Smooth muscle cell (in vitro differentiated cells): ENCODE data around the gene NAP1L4. TPM values are rescaled to one million over a fixed set of nuclear protein-coding genes. Genes with fewer than 3 reads are reported as not detected.

Source experiments
- DNase-seq: peaks from one replicate; lab custom pipeline; 2025; ENCODE audit not compliant: unreplicated experiment; lab: John Stamatoyannopoulos, UW
- H2AFZ ChIP-seq: fragments of 200-600 bp; sonication (generic); 2 replicates; pipeline ENCODE4 v1.6.0; 2016; ENCODE audit warnings: antibody characterized with exemption, low read depth, mild to moderate bottlenecking
- H3F3A ChIP-seq: fragments of 200-600 bp; sonication (generic); 2 replicates; pipeline ENCODE4 v1.6.0; 2017; ENCODE audit warnings: antibody characterized with exemption, low read depth
- H3K27ac ChIP-seq: fragments of 200-600 bp; sonication (generic); 2 replicates; pipeline ENCODE4 v1.5.1; 2016; ENCODE audit warnings: low read depth, mild to moderate bottlenecking
- H3K27me3 ChIP-seq: fragments of 200-600 bp; sonication (generic); 2 replicates; pipeline ENCODE4 v1.6.1; 2016; ENCODE audit warnings: low read depth, mild to moderate bottlenecking
- H3K36me3 ChIP-seq: fragments of 200-600 bp; sonication (generic); 2 replicates; pipeline ENCODE4 v1.5.1; 2016; ENCODE audit warnings: low read depth
- H3K4me1 ChIP-seq: fragments of 200-600 bp; sonication (generic); 2 replicates; pipeline ENCODE4 v1.5.1; 2016; ENCODE audit warnings: low read depth
- H3K4me2 ChIP-seq: fragments of 200-600 bp; sonication (generic); 2 replicates; pipeline ENCODE4 v1.6.0; 2016; ENCODE audit warnings: mild to moderate bottlenecking
- H3K4me3 ChIP-seq: fragments of 200-600 bp; sonication (generic); 2 replicates; pipeline ENCODE4 v1.5.1; 2016; ENCODE audit warnings: mild to moderate bottlenecking
- H3K79me2 ChIP-seq: fragments of 200-600 bp; sonication (generic); 2 replicates; pipeline ENCODE4 v1.6.0; 2016; ENCODE audit warnings: low read depth, mild to moderate bottlenecking
- H3K9ac ChIP-seq: fragments of 200-600 bp; sonication (generic); 2 replicates; pipeline ENCODE4 v1.6.0; 2016; ENCODE audit warnings: low read depth
- H3K9me3 ChIP-seq: fragments of 200-600 bp; sonication (generic); replicated peaks from 2 replicates; pipeline ENCODE4 v1.5.1; 2016; ENCODE audit warnings: low read depth
- H4K20me1 ChIP-seq: fragments of 200-600 bp; sonication (generic); 2 replicates; pipeline ENCODE4 v1.6.0; 2016; ENCODE audit warnings: low read depth
- CTCF ChIP-seq: fragments of 200-600 bp; sonication (generic); IDR thresholded peaks from 2 replicates; pipeline ENCODE4 v1.5.1; 2017; ENCODE audit warnings: borderline replicate concordance, mild to moderate bottlenecking, antibody characterized with exemption; ENCODE audit not compliant: insufficient read depth, poor library complexity, severe bottlenecking
- WGBS: methylation state at CpG from one replicate; pipeline ENCODE4 v1.1.7; 2016; ENCODE audit warnings: low lambda C conversion rate; 5-methylcytosine and 5-hydroxymethylcytosine counted together
- polyA plus RNA-seq: library from polyadenylated mRNA; unstranded; fragments of >200 nt; fragmentation: Nextera tagmentation; extraction: Ambion mirVana; gene quantifications from 2 replicates; pipeline ENCODE4 v1.2.1, GENCODE V29; 2016
- total RNA-seq: library from RNA; depleted of rRNA; stranded (reverse); fragments of >200 nt; gene quantifications from 2 replicates; pipeline ENCODE4 v1.2.3, GENCODE V29; 2014

NAP1L4 gene
- total and polyA plus RNA-seq, 2 experiments from 2014 or later: 63.1 to 95.0 TPM

- Histone ChIP-seq H4K20me1 (peaks cover 33% of the 10 kb centered on the region), H3K27me3 (no peaks in the 10 kb centered on the region), H3K4me2 (no peak overlapping the region), H2AFZ (no peak overlapping the region), H3K27ac (no peak overlapping the region), H3K9ac (no peak overlapping the region), H3K36me3 (peaks cover 14% of the 10 kb centered on the region), H3K4me1 (no peaks in the 10 kb centered on the region), H3K4me3 (no peak overlapping the region), H3F3A (no peaks in the 10 kb centered on the region), H3K79me2 (peaks cover 4% of the 10 kb centered on the region), H3K9me3 (no peaks in the 10 kb centered on the region)
- DNase-seq: no peak
- WGBS: 96% methylated on average over 11 of the region's 11 CpGs
- TF ChIP-seq CTCF: no peak
Measured at GRCh38 chr11:3016861-3017260, 24.7 kb upstream of the NAP1L4 start.

- no peak for TF ChIP-seq CTCF
Measured at GRCh38 chr11:3015796-3016195, 23.7 kb upstream of the NAP1L4 start.

DNA sequence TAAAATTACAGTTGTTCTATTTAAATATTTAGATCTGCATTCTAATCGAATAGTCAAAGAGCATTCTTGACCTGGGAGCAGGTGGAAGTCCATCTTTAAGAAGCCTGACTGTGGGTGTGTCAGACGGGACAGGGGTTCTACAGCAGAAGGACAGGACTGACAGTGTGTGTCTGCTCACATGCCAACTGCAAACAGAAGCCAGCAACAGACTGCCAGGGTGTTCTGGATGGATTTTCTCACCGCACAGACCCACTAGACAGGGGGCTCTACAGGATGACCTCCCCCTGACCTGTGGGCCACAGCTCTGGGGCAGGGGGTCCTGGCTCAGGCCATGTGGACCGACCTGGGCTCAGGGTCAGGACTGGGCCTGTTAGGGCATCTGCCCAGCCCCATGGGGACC is 22.8 kb upstream of the NAP1L4 start:
- H3K9me3 ChIP-seq: no peaks in the 10 kb centered on the region
- 94% methylated on average over 4 of the region's 4 CpGs for whole genome bisulfite sequencing
- H3K36me3 ChIP-seq: peaks cover 14% of the 10 kb centered on the region
- peaks cover 4% of the 10 kb centered on the region for H3K79me2 ChIP-seq
- no peaks in the 10 kb centered on the region for H3F3A ChIP-seq
- DNase-seq: no peak
- H3K4me1 ChIP-seq: no peaks in the 10 kb centered on the region
- H3K4me2 ChIP-seq: no peak overlapping the region
- H3K9ac ChIP-seq: no peak overlapping the region
- H3K27me3 ChIP-seq: no peaks in the 10 kb centered on the region
- no peak overlapping the region for H3K27ac ChIP-seq
- no peak overlapping the region for H3K4me3 ChIP-seq
- H4K20me1 ChIP-seq: peaks cover 19% of the 10 kb centered on the region
- H2AFZ ChIP-seq: no peak overlapping the region
- TF ChIP-seq CTCF: no peak

More at GRCh38 chr11:3015796-3016195, 23.7 kb upstream of the NAP1L4 start:
- peaks cover 23% of the 10 kb centered on the region for H4K20me1 ChIP-seq
- H3K27me3 ChIP-seq: no peaks in the 10 kb centered on the region
- H2AFZ ChIP-seq: no peak overlapping the region
- WGBS: 93% methylated on average over 10 of the region's 10 CpGs
- H3K9ac ChIP-seq: no peak overlapping the region
- H3K9me3 ChIP-seq: no peaks in the 10 kb centered on the region
- H3K36me3 ChIP-seq: peaks cover 14% of the 10 kb centered on the region
- no peak overlapping the region for H3K27ac ChIP-seq
- H3K79me2 ChIP-seq: peaks cover 4% of the 10 kb centered on the region
- no peak overlapping the region for H3K4me3 ChIP-seq
- H3K4me2 ChIP-seq: no peak overlapping the region
- H3K4me1 ChIP-seq: no peaks in the 10 kb centered on the region
- DNase-seq: no peak
- no peaks in the 10 kb centered on the region for H3F3A ChIP-seq
